ENCODE measurements around the gene C1QTNF4.
"Not testable (repeated sequence)": the region's sequence is repeated elsewhere in the genome, so short reads cannot be mapped to it uniquely, and the experiment has no call there.

C1QTNF4 gene

GRCh38 chr11:47565340-47566148, 28.7 kb downstream of the C1QTNF4 start, which contains the start of gene PTPMT1:
PTPMT1 (plus strand) TSS chr11:47565599; CDS start chr11:47565623, 24 bp downstream.
- H3K36me3 Mint-ChIP-seq: peaks cover 2% of the 10 kb centered on the region
- H3K4me1 Mint-ChIP-seq (ENCODE audit: low read depth): peaks cover 20% of the 10 kb centered on the region
- H3K9me3 Mint-ChIP-seq (ENCODE audit: low read depth): no peaks in the 10 kb centered on the region
- peak within 1 kb of the TSS; percentile 84 for H3K4me3 Mint-ChIP-seq
- H3K27me3 Mint-ChIP-seq: no peaks in the 10 kb centered on the region
- peak within 1 kb of the TSS; percentile 85 for H3K27ac Mint-ChIP-seq

GRCh38 chr11:47564933-47565339, 29.3 kb downstream of the C1QTNF4 start:
- Mint-ChIP-seq H3K4me1 (ENCODE audit: low read depth) (peaks cover 20% of the 10 kb centered on the region), H3K27me3 (no peaks in the 10 kb centered on the region), H3K4me3 (peak overlapping the region; percentile 82), H3K27ac (peak overlapping the region; percentile 83), H3K9me3 (ENCODE audit: low read depth) (no peaks in the 10 kb centered on the region), H3K36me3 (peaks cover 2% of the 10 kb centered on the region)

- peaks cover 20% of the 10 kb centered on the region for H3K4me1 Mint-ChIP-seq (ENCODE audit: low read depth)
- not testable (repeated sequence) for H3K36me3 Mint-ChIP-seq; H3K27me3 Mint-ChIP-seq; H3K9me3 Mint-ChIP-seq (ENCODE audit: low read depth)
- H3K27ac Mint-ChIP-seq: peak overlapping the region; percentile 76
- peak overlapping the region; percentile 67 for H3K4me3 Mint-ChIP-seq
These were observed 29.8 kb downstream of the C1QTNF4 start for GRCh38 chr11:47564366-47564765.

GRCh38 chr11:47562393-47562792, 31.8 kb downstream of the C1QTNF4 start:
- not testable (repeated sequence) for H3K9me3 Mint-ChIP-seq (ENCODE audit: low read depth); H3K27ac Mint-ChIP-seq; H3K4me3 Mint-ChIP-seq; H3K27me3 Mint-ChIP-seq; H3K36me3 Mint-ChIP-seq
- H3K4me1 Mint-ChIP-seq (ENCODE audit: low read depth): peaks cover 20% of the 10 kb centered on the region

- Mint-ChIP-seq H3K27ac (no peak overlapping the region), H3K4me1 (ENCODE audit: low read depth) (peaks cover 14% of the 10 kb centered on the region), H3K36me3 (peaks cover 2% of the 10 kb centered on the region), H3K27me3 (no peaks in the 10 kb centered on the region), H3K4me3 (no peak overlapping the region), H3K9me3 (ENCODE audit: low read depth) (no peaks in the 10 kb centered on the region)
These were observed 33.8 kb downstream of the C1QTNF4 start for GRCh38 chr11:47560426-47560825.

- Mint-ChIP-seq H3K27me3 (no peaks in the 10 kb centered on the region), H3K27ac (no peak overlapping the region), H3K4me1 (ENCODE audit: low read depth) (peaks cover 12% of the 10 kb centered on the region), H3K36me3 (peaks cover 4% of the 10 kb centered on the region), H3K9me3 (ENCODE audit: low read depth) (no peaks in the 10 kb centered on the region), H3K4me3 (no peak overlapping the region)
These were observed 35.5 kb downstream of the C1QTNF4 start for GRCh38 chr11:47558695-47559094.

GRCh38 chr11:47557004-47557403, 37.2 kb downstream of the C1QTNF4 start:
- H3K4me1 Mint-ChIP-seq (ENCODE audit: low read depth): peaks cover 10% of the 10 kb centered on the region
- H3K27ac Mint-ChIP-seq; H3K36me3 Mint-ChIP-seq; H3K9me3 Mint-ChIP-seq (ENCODE audit: low read depth); H3K4me3 Mint-ChIP-seq; H3K27me3 Mint-ChIP-seq: not testable (repeated sequence)

- H3K27me3 Mint-ChIP-seq: no peaks in the 10 kb centered on the region
- H3K36me3 Mint-ChIP-seq: peaks cover 8% of the 10 kb centered on the region
- H3K4me1 Mint-ChIP-seq (ENCODE audit: low read depth): peaks cover 32% of the 10 kb centered on the region
- peak overlapping the region; percentile 76 for H3K27ac Mint-ChIP-seq
- peak overlapping the region; percentile 85 for H3K4me3 Mint-ChIP-seq
- H3K9me3 Mint-ChIP-seq (ENCODE audit: low read depth): no peaks in the 10 kb centered on the region
These were observed 40.8 kb downstream of the C1QTNF4 start for GRCh38 chr11:47553406-47553743.

- no peaks in the 10 kb centered on the region for H3K9me3 Mint-ChIP-seq (ENCODE audit: low read depth)
- H3K4me1 Mint-ChIP-seq (ENCODE audit: low read depth): peaks cover 38% of the 10 kb centered on the region
- peaks cover 8% of the 10 kb centered on the region for H3K36me3 Mint-ChIP-seq
- peak within 1 kb of the TSS; percentile 95 for H3K27ac Mint-ChIP-seq
- H3K4me3 Mint-ChIP-seq: peak within 1 kb of the TSS; percentile 97
- no peaks in the 10 kb centered on the region for H3K27me3 Mint-ChIP-seq
These were observed 41.4 kb downstream of the C1QTNF4 start, which contains the start of gene CELF1 for GRCh38 chr11:47552566-47553405. CELF1 (minus strand) TSS chr11:47553132; CDS start chr11:47499523, 53,609 bp downstream.

- Mint-ChIP-seq H3K4me1 (ENCODE audit: low read depth) (peaks cover 43% of the 10 kb centered on the region), H3K36me3 (peaks cover 9% of the 10 kb centered on the region)
These were observed 42.1 kb downstream of the C1QTNF4 start for GRCh38 chr11:47552056-47552565.

GRCh38 chr11:47551086-47551485, 43.1 kb downstream of the C1QTNF4 start:
- Mint-ChIP-seq H3K36me3 (peaks cover 10% of the 10 kb centered on the region), H3K27ac (peak overlapping the region; percentile 95), H3K9me3 (ENCODE audit: low read depth) (no peaks in the 10 kb centered on the region), H3K27me3 (no peaks in the 10 kb centered on the region), H3K4me3 (peak overlapping the region; percentile 97), H3K4me1 (ENCODE audit: low read depth) (peaks cover 50% of the 10 kb centered on the region)

More at GRCh38 chr11:47552056-47552565, 42.1 kb downstream of the C1QTNF4 start:
- H3K27ac Mint-ChIP-seq: peak overlapping the region; percentile 95
- H3K27me3 Mint-ChIP-seq: no peaks in the 10 kb centered on the region
- H3K4me3 Mint-ChIP-seq: peak overlapping the region; percentile 97
- H3K9me3 Mint-ChIP-seq (ENCODE audit: low read depth): no peaks in the 10 kb centered on the region

GRCh38 chr11:47550288-47551047, 43.7 kb downstream of the C1QTNF4 start:
- H3K36me3 Mint-ChIP-seq: peaks cover 10% of the 10 kb centered on the region
- H3K4me3 Mint-ChIP-seq: peak overlapping the region; percentile 97
- H3K4me1 Mint-ChIP-seq (ENCODE audit: low read depth): peaks cover 51% of the 10 kb centered on the region
- peak overlapping the region; percentile 68 for H3K27ac Mint-ChIP-seq
- H3K9me3 Mint-ChIP-seq (ENCODE audit: low read depth): no peaks in the 10 kb centered on the region
- H3K27me3 Mint-ChIP-seq: no peaks in the 10 kb centered on the region

GRCh38 chr11:47546274-47546673, 47.9 kb downstream of the C1QTNF4 start:
- Mint-ChIP-seq H3K4me1 (ENCODE audit: low read depth) (peaks cover 69% of the 10 kb centered on the region), H3K27ac (peak overlapping the region; percentile 28)
- not testable (repeated sequence) for H3K27me3 Mint-ChIP-seq; H3K4me3 Mint-ChIP-seq; H3K36me3 Mint-ChIP-seq; H3K9me3 Mint-ChIP-seq (ENCODE audit: low read depth)

- no peaks in the 10 kb centered on the region for H3K27me3 Mint-ChIP-seq
- H3K27ac Mint-ChIP-seq: no peak overlapping the region
- H3K4me3 Mint-ChIP-seq: no peak overlapping the region
- peaks cover 69% of the 10 kb centered on the region for H3K4me1 Mint-ChIP-seq (ENCODE audit: low read depth)
- no peaks in the 10 kb centered on the region for H3K9me3 Mint-ChIP-seq (ENCODE audit: low read depth)
- peaks cover 5% of the 10 kb centered on the region for H3K36me3 Mint-ChIP-seq
These were observed 48.9 kb downstream of the C1QTNF4 start for GRCh38 chr11:47545298-47545697.

All from activated naive CD8-positive, alpha-beta T cell (primary cell).